ENCODE measurements around the gene CHADL. TPM values are rescaled to one million over a fixed set of nuclear protein-coding genes. Genes with fewer than 3 reads are reported as not detected.
"Not testable (repeated sequence)": the region's sequence is repeated elsewhere in the genome, so short reads cannot be mapped to it uniquely, and the experiment has no call there.

The CHADL gene
- total RNA-seq, 2 donors from 2014 or later: 1.8 to 1.9 TPM

DNA sequence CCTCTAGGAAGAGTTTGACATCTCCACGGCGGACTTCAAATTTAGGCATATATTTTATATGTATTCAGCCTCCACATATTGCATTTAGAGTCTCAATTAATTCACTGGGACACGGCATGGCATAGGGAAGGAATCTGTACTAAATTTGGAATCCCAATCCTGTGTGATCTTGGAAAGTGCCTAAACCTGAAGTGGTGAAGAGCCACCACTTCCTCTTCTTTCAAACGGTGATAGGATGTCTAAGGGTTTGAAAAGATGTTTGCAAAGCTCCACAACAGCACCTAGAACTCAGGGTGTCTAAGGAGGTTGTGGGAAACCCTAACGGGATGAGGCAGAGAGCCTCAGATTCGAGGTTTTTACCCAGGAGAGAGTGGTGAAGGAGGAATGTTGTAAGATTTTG is 36.7 kb downstream of the CHADL start:
- DNase-seq (ENCODE audit: low spot score): no peak
- intact Hi-C loops (cut with DNase I): no loop called here

- no peak for DNase-seq (ENCODE audit: low spot score)
- intact Hi-C loops (cut with DNase I): no loop called here
These were observed 37.6 kb downstream of the CHADL start for GRCh38 chr22:41203118-41203517.

- DNase-seq (ENCODE audit: low spot score): peak; percentile 16
- intact Hi-C loops (cut with DNase I): no loop called here
These were observed 39.6 kb downstream of the CHADL start for GRCh38 chr22:41201141-41201540.

DNA sequence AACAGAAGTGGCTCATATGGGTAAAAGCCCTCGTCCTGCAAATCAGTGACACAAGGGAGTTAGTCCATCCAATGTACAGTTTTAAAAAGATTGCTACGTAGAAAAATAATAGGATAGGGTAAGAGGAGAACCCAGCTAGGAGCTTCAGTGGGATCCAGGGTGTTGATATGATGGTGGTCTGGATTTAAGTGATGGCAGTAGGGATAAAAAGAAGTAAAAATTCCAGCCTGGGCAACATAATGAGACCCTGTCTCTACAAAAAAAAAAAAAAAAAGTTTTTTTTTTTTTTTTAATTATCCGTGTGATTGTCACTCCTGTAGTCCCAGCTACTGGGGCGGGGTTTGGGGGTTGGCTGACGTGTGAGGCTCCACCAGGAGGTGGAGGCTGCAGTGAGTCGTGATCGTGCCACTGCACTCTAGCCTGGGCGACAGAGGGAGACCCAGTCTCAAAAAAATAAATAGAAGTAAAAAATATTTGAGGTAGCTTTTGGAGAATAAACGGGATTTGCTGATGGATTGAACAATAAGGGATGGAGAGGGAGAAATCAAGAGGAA is 42.6 kb downstream of the CHADL start:
- peak; percentile 75 for DNase-seq (ENCODE audit: low spot score)
- intact Hi-C loops (cut with DNase I): no loop called here

DNA sequence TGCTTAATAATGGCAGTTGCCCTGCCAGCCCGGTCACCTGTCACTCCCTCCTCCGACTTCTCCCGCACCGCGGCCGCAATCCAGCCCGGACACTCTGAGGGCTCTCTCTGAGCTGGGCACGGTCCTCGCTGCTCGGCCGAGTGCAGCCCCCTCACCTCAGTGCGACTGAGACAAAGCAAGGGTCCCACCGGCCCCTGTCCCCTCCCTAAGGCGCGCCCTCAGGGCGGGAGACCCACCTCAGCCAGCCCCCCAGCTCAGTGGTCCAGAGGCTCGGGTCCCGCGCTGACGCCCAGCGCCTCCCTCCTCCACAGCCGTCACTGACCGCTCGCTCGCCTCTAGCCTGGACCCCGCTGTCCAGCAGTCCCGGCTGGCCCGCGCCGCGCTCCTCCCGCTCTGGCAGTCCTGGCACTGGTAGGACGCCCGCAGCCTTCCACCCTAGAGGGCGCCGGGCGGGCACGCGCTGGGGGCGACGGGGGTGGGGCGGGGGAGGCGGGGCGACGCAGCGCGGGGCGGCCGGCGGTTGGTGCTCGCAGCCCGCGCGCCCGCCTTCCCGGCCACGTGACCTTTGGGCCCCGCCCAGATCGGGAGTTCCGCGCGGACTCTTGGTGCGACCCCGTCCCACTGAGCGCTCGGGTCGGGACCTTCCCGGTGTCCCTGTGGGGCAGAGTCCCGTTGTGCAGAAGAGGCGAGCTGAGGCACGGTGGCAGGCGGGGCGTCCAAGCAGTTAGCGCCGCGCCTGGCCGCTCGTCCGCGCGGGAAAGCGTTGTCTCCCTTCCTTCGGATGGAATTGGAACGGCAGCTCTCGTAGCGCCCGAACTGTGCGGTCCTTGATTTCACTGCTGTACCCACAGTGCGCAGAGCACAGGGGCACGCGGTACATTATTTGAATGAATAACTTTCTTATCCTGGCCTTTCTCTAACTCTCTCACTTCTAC is 43.4 kb downstream of the CHADL start:
- peak; percentile 93 for DNase-seq (ENCODE audit: low spot score)
- intact Hi-C loops (cut with DNase I): no loop called here

GRCh38 chr22:41193829-41194228 is 46.9 kb downstream of the CHADL start:
- DNase-seq (ENCODE audit: low spot score): peak; percentile 17
- intact Hi-C loops (cut with DNase I): loop anchor here in 1 of 2 donors (5.0 kb wide), 1 partner anchor 957 kb away; no protein-coding TSS in a partner anchor

- intact Hi-C loops (cut with DNase I): loop anchor here in 1 of 2 donors (5.0 kb wide), 1 partner anchor 954 kb away; no protein-coding TSS in a partner anchor
- no peak for DNase-seq (ENCODE audit: low spot score)
These were observed 49.3 kb downstream of the CHADL start for GRCh38 chr22:41191467-41191866.

DNA sequence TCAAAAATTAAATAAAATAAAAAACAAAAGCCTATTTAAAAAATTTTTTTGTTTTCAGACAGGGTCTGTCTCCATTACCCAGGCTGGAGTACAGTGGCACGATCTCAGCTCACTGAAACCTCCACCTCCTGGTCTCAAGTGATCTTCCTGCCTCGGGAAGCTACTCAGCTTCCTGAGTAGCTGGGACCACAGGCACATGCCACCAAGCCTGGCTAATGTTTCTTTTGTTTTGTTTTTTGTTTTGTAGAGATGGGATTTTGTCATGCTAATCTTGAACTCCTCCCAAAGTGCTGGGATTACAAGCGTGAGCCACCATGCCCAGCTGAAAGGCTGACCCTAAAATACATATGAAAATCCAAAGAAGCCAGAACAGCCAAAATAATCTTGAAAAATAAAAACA is 56.1 kb downstream of the CHADL start:
- intact Hi-C loops (cut with DNase I): no loop called here
- DNase-seq (ENCODE audit: low spot score): no peak

- no peak for DNase-seq (ENCODE audit: low spot score)
- intact Hi-C loops (cut with DNase I): no loop called here
These were observed 59.1 kb downstream of the CHADL start for GRCh38 chr22:41181349-41182241.

DNA sequence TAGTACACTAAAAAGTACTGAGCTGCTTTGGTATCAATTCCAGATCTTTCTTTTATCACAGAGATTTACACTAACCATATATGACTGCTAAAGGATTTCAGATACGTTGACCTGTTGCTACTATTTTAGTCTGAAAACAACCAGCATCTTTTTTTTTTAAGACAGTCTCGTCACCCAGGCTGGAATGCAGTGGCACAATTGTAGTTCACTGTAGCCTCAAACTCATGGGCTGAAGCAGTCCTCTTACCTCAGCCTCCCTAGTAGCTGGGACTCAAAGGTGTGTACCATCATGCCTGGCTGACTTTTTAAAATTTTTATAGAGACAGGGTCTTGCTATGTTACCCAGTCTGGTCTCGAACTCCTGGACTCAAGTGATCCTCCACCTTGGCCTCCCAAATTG is 59.8 kb downstream of the CHADL start:
- no peak for DNase-seq (ENCODE audit: low spot score)
- intact Hi-C loops (cut with DNase I): no loop called here

GRCh38 chr22:41180362-41180761 is 60.4 kb downstream of the CHADL start:
- intact Hi-C loops (cut with DNase I); DNase-seq (ENCODE audit: low spot score): not testable (repeated sequence)

Small RNA genes within 50 kb of the gene (microRNA-seq; reads per million reads assigned to microRNA genes)
- gene MIR6889 (ENCODE audit: borderline microRNAs expressed in 2 of 2): 0 to 0.26 reads per million in 2 donors

Other genes with a start within 250 kb of the CHADL start
- 10 to 100 TPM; 48.7 to 50.9 TPM for gene EP300, start 148.3 kb downstream of the CHADL start, total RNA-seq
- 10 to 100 TPM; 15.4 to 19.0 TPM for gene L3MBTL2, start 35.6 kb downstream of the CHADL start, total RNA-seq
- gene RANGAP1, start 45.3 kb upstream of the CHADL start, total RNA-seq: 10 to 100 TPM; 26.2 to 39.4 TPM
- 10 to 100 TPM; 36.1 to 41.7 TPM for gene ZC3H7B, start 60.6 kb upstream of the CHADL start, total RNA-seq
- 10 to 100 TPM; 10.5 to 20.5 TPM for gene TEF, start 141.0 kb upstream of the CHADL start, total RNA-seq
- gene TOB2, start 205.9 kb upstream of the CHADL start, total RNA-seq: 10 to 100 TPM; 36.8 to 37.0 TPM
- 10 to 100 TPM; 27.5 to 33.5 TPM for gene PHF5A, start 227.8 kb upstream of the CHADL start, total RNA-seq
- gene ACO2, start 228.2 kb upstream of the CHADL start, total RNA-seq: 10 to 100 TPM; 61.4 to 63.8 TPM

Measured in posterior vena cava (tissue), 2 donors.